ENCODE results near the gene IFIT3.
"Not testable (repeated sequence)": the region's sequence is repeated elsewhere in the genome, so short reads cannot be mapped to it uniquely, and the experiment has no call there.

GRCh38 chr10:89331487-89332122 lies 3.8 kb downstream of the IFIT3 start:
- not testable (repeated sequence) for TF ChIP-seq CTCF (IDR thresholded peaks at IDR 0.05; ENCODE audit: low read depth, low read length); EZH2phosphoT487 (IDR thresholded peaks at IDR 0.05; ENCODE audit: low read depth)
